ENCODE measurements around the gene DMGDH.

DMGDH gene

GRCh38 chr5:78979909-78980308 lies 89.6 kb downstream of the DMGDH start:
- TF ChIP-seq ZNF8 (CRISPR knock-in tag; IDR thresholded peaks at IDR 0.05) (no peak), ZFP30 (CRISPR knock-in tag; IDR thresholded peaks at IDR 0.05) (no peak), ZNF70 (CRISPR knock-in tag; IDR thresholded peaks at IDR 0.05) (no peak), ZFP3 (CRISPR knock-in tag; IDR thresholded peaks at IDR 0.05) (no peak), CREB5 (CRISPR knock-in tag; IDR thresholded peaks at IDR 0.05; ENCODE audit: low read depth) (no peak), ESRRG (CRISPR knock-in tag; IDR thresholded peaks at IDR 0.05) (no peak), BACH2 (CRISPR knock-in tag; IDR thresholded peaks at IDR 0.05; ENCODE audit: borderline replicate concordance) (no peak), TOX (CRISPR knock-in tag; IDR thresholded peaks at IDR 0.05; ENCODE audit: borderline replicate concordance) (no peak), PATZ1 (CRISPR knock-in tag; IDR thresholded peaks at IDR 0.05; ENCODE audit: borderline replicate concordance) (no peak), ZNF565 (CRISPR knock-in tag; conservative IDR thresholded peaks at IDR 0.05; ENCODE audit: low read depth) (no peak), ZC3H10 (CRISPR knock-in tag; IDR thresholded peaks at IDR 0.05) (no peak), OSR1 (CRISPR knock-in tag; IDR thresholded peaks at IDR 0.05) (no peak), GLIS3 (CRISPR knock-in tag; IDR thresholded peaks at IDR 0.05) (no peak), CSDC2 (CRISPR knock-in tag; IDR thresholded peaks at IDR 0.05) (no peak), PPARA (CRISPR knock-in tag; IDR thresholded peaks at IDR 0.05; ENCODE audit: borderline replicate concordance) (no peak), TSHZ2 (CRISPR knock-in tag; IDR thresholded peaks at IDR 0.05) (no peak), CSRNP3 (CRISPR knock-in tag; IDR thresholded peaks at IDR 0.05) (no peak), TCF4 (CRISPR knock-in tag; IDR thresholded peaks at IDR 0.05; ENCODE audit: borderline replicate concordance) (no peak), ISL1 (CRISPR knock-in tag; IDR thresholded peaks at IDR 0.05) (no peak)
- ATAC-seq: no peak

- ATAC-seq: no peak
- TF ChIP-seq TSHZ2 (CRISPR knock-in tag; IDR thresholded peaks at IDR 0.05) (no peak), ESRRG (CRISPR knock-in tag; IDR thresholded peaks at IDR 0.05) (no peak), ZFP30 (CRISPR knock-in tag; IDR thresholded peaks at IDR 0.05) (no peak), CSDC2 (CRISPR knock-in tag; IDR thresholded peaks at IDR 0.05) (no peak), BACH2 (CRISPR knock-in tag; IDR thresholded peaks at IDR 0.05; ENCODE audit: borderline replicate concordance) (no peak), CREB5 (CRISPR knock-in tag; IDR thresholded peaks at IDR 0.05; ENCODE audit: low read depth) (no peak), GLIS3 (CRISPR knock-in tag; IDR thresholded peaks at IDR 0.05) (no peak), OSR1 (CRISPR knock-in tag; IDR thresholded peaks at IDR 0.05) (no peak), ZC3H10 (CRISPR knock-in tag; IDR thresholded peaks at IDR 0.05) (no peak), POU6F1 (CRISPR knock-in tag; IDR thresholded peaks at IDR 0.05; ENCODE audit: borderline replicate concordance, low read depth) (no peak), PPARA (CRISPR knock-in tag; IDR thresholded peaks at IDR 0.05; ENCODE audit: borderline replicate concordance) (no peak), ZNF8 (CRISPR knock-in tag; IDR thresholded peaks at IDR 0.05) (no peak)
These were observed 90.2 kb downstream of the DMGDH start for GRCh38 chr5:78979117-78979742.

Measured in SK-N-SH treated with all-trans-retinoic acid at 6 μM for 48 hours (cell line).